ENCODE data around the gene MTG2. TPM values are rescaled to one million over a fixed set of nuclear protein-coding genes. Genes with fewer than 3 reads are reported as not detected.

MTG2 gene
- total RNA-seq, 4 donors from 2014 or later: 21.4 to 42.0 (median 29.1) TPM

DNA sequence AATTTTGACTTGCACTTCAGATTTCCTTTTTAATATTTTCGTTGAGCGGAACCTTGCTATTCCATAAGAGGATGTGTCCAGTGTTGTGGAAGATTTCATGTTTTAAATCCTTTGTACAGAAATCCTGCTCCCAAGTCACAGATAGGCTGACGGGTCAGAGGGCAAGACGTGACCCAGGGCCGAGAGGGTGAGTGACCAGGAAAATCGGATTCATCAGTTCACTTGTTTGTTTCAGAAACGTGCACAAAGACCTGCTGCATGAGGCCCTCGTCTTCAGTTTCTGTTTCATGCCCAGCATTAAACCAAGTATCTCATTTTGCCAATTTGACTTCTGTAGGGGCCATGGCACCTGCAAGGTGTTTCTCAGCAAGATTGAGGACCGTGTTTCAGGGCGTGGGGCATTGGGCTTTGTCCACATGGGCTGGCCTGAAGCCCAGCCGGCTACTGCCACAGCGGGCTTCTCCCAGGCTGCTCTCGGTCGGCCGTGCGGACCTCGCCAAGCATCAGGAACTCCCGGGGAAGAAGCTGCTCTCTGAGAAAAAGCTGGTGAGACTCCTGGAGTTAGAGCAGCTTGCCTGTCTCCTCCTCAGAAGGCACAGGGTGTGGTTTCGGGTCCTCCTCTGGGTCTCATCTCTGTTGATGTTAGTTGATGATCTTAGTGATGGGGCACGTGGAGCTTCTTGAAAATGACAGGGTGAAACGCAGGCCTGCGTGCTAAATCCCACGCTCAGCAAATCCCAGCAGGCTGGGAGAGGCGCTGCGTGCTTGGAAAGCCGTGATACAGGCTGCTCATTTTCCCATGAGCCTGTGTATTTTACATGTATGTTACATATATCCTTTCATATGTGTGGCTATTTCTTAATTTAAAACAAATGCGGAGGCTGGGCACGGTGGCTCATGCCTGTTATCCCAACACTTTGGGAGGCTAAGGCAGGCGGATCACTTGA lies 10.5 kb downstream of the MTG2 start:
- 86 to 91% methylated on average over 29 of the region's 29 CpGs for WGBS, 2 donors
- no peak overlapping the region for H3K4me3 ChIP-seq (ENCODE audit: low read depth, poor library complexity, severe bottlenecking)
- intact Hi-C loops (cut with DNase I; ENCODE audit: low total_unique reads): no loop called here
- TF ChIP-seq, protein P1, sequence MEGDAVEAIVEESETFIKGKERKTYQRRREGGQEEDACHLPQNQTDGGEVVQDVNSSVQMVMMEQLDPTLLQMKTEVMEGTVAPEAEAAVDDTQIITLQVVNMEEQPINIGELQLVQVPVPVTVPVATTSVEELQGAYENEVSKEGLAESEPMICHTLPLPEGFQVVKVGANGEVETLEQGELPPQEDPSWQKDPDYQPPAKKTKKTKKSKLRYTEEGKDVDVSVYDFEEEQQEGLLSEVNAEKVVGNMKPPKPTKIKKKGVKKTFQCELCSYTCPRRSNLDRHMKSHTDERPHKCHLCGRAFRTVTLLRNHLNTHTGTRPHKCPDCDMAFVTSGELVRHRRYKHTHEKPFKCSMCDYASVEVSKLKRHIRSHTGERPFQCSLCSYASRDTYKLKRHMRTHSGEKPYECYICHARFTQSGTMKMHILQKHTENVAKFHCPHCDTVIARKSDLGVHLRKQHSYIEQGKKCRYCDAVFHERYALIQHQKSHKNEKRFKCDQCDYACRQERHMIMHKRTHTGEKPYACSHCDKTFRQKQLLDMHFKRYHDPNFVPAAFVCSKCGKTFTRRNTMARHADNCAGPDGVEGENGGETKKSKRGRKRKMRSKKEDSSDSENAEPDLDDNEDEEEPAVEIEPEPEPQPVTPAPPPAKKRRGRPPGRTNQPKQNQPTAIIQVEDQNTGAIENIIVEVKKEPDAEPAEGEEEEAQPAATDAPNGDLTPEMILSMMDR (IDR thresholded peaks at IDR 0.05): no peak
- TF ChIP-seq POLR2A (IDR thresholded peaks at IDR 0.05): no peak
- no peak for DNase-seq (ENCODE audit: low spot score in 2 of 2)

DNA sequence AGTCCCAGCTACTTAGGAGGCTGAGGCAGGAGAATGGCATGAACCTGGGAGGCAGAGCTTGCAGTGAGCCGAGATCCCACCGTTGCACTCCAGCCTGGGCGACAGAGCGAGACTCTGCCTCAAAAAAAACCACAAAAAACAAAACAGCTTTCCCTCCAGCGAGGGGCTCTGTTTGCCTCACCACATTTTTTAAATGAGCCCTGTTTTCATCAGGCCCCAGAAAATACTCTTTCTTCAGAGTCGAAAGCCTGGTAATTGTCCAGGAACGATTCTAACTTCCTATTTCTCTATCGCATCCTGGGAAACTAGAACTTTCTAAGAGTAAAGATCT lies 12.2 kb downstream of the MTG2 start:
- H3K4me3 ChIP-seq (ENCODE audit: low read depth, poor library complexity, severe bottlenecking): no peak overlapping the region
- no peak for DNase-seq (ENCODE audit: low spot score in 2 of 2)
- intact Hi-C loops (cut with DNase I; ENCODE audit: low total_unique reads): no loop called here
- TF ChIP-seq POLR2A (IDR thresholded peaks at IDR 0.05): no peak
- TF ChIP-seq, protein P1 (IDR thresholded peaks at IDR 0.05): no peak
- 80 to 83% methylated on average over 8 of the region's 8 CpGs for WGBS, 2 donors

DNA sequence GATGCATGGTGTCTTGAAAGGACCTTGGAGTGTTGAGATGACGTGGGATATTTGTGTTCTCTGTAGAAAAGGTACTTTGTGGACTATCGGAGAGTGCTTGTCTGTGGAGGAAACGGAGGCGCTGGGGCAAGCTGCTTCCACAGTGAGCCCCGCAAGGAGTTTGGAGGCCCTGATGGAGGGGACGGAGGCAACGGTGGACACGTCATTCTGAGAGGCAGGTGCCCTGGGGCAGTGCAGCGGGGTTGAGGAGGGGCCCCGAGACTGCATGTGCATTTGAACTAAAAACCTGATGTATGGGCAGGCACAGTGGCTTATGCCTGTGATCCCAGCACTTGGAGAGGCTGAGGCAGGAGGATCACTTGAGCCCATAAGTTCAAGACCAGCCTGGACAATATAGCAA lies 12.9 kb downstream of the MTG2 start:
- 88% methylated on average over 10 of the region's 10 CpGs for WGBS, 2 donors
- no peak for TF ChIP-seq POLR2A (IDR thresholded peaks at IDR 0.05)
- TF ChIP-seq, protein P1 (IDR thresholded peaks at IDR 0.05): no peak
- DNase-seq (ENCODE audit: low spot score in 2 of 2): no peak
- intact Hi-C loops (cut with DNase I; ENCODE audit: low total_unique reads): no loop called here
- no peak overlapping the region for H3K4me3 ChIP-seq (ENCODE audit: low read depth, poor library complexity, severe bottlenecking)

DNA sequence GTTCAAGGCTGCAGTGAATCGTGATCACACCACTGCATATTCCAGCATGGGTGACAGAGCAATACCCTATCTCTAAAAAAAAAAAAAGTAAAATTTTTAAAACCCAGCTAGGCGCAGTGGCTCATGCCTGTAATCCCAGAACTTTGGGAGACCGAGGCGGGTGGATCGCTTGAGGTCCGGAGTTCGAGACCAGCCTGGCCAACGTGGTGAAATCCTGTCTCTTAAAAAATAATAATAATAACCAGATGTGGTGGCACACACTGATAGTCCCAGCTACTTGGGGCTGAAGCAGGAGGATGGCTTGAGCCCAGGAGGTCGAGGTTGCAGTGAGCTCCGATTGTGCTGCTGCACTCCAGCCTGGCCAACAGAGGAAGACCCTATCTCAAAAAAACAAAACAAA lies 13.5 kb downstream of the MTG2 start:
- TF ChIP-seq POLR2A (IDR thresholded peaks at IDR 0.05): no peak
- TF ChIP-seq, protein P1 (IDR thresholded peaks at IDR 0.05): no peak
- intact Hi-C loops (cut with DNase I; ENCODE audit: low total_unique reads): no loop called here
- 89 to 93% methylated on average over 10 of the region's 10 CpGs for WGBS, 2 donors

DNA sequence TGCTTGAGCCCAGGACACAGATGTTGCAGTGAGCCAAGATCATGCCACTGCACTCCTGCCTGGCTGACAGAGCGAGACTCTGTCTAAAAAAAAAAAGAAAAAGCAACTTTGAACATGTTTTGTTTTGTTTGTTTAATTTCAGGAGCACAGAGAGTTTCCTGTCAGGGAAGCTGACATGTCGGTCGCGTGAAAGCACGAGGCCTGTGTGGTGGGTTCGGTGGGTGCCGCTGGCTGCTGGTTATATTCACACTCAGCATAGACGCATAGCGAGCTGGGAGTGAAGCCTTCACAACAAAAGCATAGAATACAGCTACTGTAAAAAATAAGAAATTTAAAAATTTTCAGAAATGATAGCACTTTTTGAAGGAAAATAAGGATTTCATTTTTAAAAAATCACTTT lies 14.5 kb downstream of the MTG2 start:
- intact Hi-C loops (cut with DNase I; ENCODE audit: low total_unique reads): no loop called here
- WGBS, 2 donors: 87 to 96% methylated on average over 9 of the region's 9 CpGs
- H3K4me3 ChIP-seq (ENCODE audit: low read depth, poor library complexity, severe bottlenecking): no peak overlapping the region
- TF ChIP-seq POLR2A (IDR thresholded peaks at IDR 0.05): no peak
- TF ChIP-seq, protein P1 (IDR thresholded peaks at IDR 0.05): no peak
- no peak for DNase-seq (ENCODE audit: low spot score in 2 of 2)

More for the DNA sequence above, 13.5 kb downstream of the MTG2 start:
- H3K4me3 ChIP-seq (ENCODE audit: low read depth, poor library complexity, severe bottlenecking): no peak overlapping the region
- no peak for DNase-seq (ENCODE audit: low spot score in 2 of 2)

All from lower leg skin (tissue), 4 donors.